Peyer's patch (tissue), 4 donors: Measurements from ENCODE around the gene DNAH3.

Experiments used
- CTCF ChIP-seq, 6 experiments: fragments of 450-650 bp in 4 of 6; fragments of 200-600 bp in 2 of 6; sonication (generic) in 1 of 6; IDR thresholded peaks; one replicate each; pipeline ENCODE4 v1.5.1; 2017 to 2019; ENCODE audit warnings: antibody characterized with exemption in 6 of 6, mild to moderate bottlenecking in 3 of 6, moderate library complexity in 1 of 6
- POLR2A ChIP-seq, 2 donors: fragments of 450-650 bp; IDR thresholded peaks; one replicate each; pipeline ENCODE4 v1.5.1; 2017; ENCODE audit warnings: antibody characterized with exemption in 2 of 2, mild to moderate bottlenecking in 2 of 2, moderate library complexity in 2 of 2

- TF ChIP-seq POLR2A (IDR thresholded peaks at IDR 0.05) (no peak), CTCF (IDR thresholded peaks at IDR 0.05) (no peak)
Observed at GRCh38 chr16:20952139-20952920, 198.3 kb downstream of the DNAH3 start.
